CD14-positive monocyte (primary cell): Measurements from ENCODE around the gene KMT2A. TPM values are rescaled to one million over a fixed set of nuclear protein-coding genes. Genes with fewer than 3 reads are reported as not detected.

ENCODE experiments used
- DNase-seq, 3 donors: peaks; one replicate each; pipeline ENCODE4 v3.0.0-alpha.2; 2011 to 2022
- H2AFZ ChIP-seq: 2 replicates; pipeline ENCODE4 v1.6.0; 2012; ENCODE audit warnings: mild to moderate bottlenecking, low read depth, low read length, inconsistent platforms; ENCODE audit not compliant: insufficient read depth, poor library complexity, severe bottlenecking
- H3K27ac ChIP-seq, 2 donors: 1 replicate in 1 of 2; 2 replicates in 1 of 2; pipeline ENCODE4 v1.5.1; 2012 to 2013; ENCODE audit warnings: low read length in 2 of 2, control low read depth in 1 of 2, inconsistent platforms in 1 of 2, low read depth in 1 of 2, mild to moderate bottlenecking in 1 of 2
- H3K27me3 ChIP-seq, 2 donors: one replicate each; pipeline versions ENCODE4 v1.6.0 to v1.6.1; 2011 to 2013; ENCODE audit warnings: low read length in 2 of 2; ENCODE audit not compliant: control insufficient read depth in 2 of 2, insufficient read depth in 2 of 2
- H3K36me3 ChIP-seq, 2 donors: replicated peaks in 1 of 2; 1 replicate in 1 of 2; 2 replicates in 1 of 2; pipeline versions ENCODE4 v1.5.1 to v1.6.1; 2012 to 2013; ENCODE audit warnings: low read length in 2 of 2, control low read depth in 1 of 2, inconsistent platforms in 1 of 2, mild to moderate bottlenecking in 1 of 2; ENCODE audit not compliant: insufficient read depth in 2 of 2, control insufficient read depth in 1 of 2
- H3K4me1 ChIP-seq, 2 donors: 1 replicate in 1 of 2; 2 replicates in 1 of 2; pipeline versions ENCODE4 v1.5.1 to v1.6.1; 2012 to 2013; ENCODE audit warnings: low read length in 2 of 2, control low read depth in 1 of 2, inconsistent platforms in 1 of 2, mild to moderate bottlenecking in 1 of 2, moderate library complexity in 1 of 2; ENCODE audit not compliant: insufficient read depth in 2 of 2, control insufficient read depth in 1 of 2
- H3K4me2 ChIP-seq: replicated peaks from 2 replicates; pipeline ENCODE3; 2012; ENCODE audit warnings: low read length, moderate library complexity, mild to moderate bottlenecking; ENCODE audit not compliant: poor library complexity, severe bottlenecking; ENCODE audit errors: extremely low read depth
- H3K4me3 ChIP-seq, 3 experiments: fragments of 200-600 bp in 1 of 3; sonication (generic) in 1 of 3; replicated peaks in 1 of 3; 1 replicate in 2 of 3; 2 replicates in 1 of 3; pipeline ENCODE4 v1.5.1; 2011 to 2013; ENCODE audit warnings: low read length in 3 of 3, mild to moderate bottlenecking in 3 of 3, control low read depth in 2 of 3, low read depth in 2 of 3, inconsistent platforms in 1 of 3, moderate library complexity in 1 of 3
- H3K79me2 ChIP-seq: 2 replicates; pipeline ENCODE4 v1.6.0; 2012; ENCODE audit warnings: mild to moderate bottlenecking, control low read depth, inconsistent platforms, low read length, moderate library complexity; ENCODE audit not compliant: insufficient read depth
- H3K9ac ChIP-seq: 2 replicates; pipeline ENCODE4 v1.6.0; 2017; ENCODE audit warnings: low read length, mild to moderate bottlenecking; ENCODE audit not compliant: insufficient read depth, poor library complexity, severe bottlenecking
- H3K9me3 ChIP-seq, 2 donors: replicated peaks in 1 of 2; 1 replicate in 1 of 2; 2 replicates in 1 of 2; pipeline versions ENCODE4 v1.5.1 to v1.6.1; 2012 to 2013; ENCODE audit warnings: low read length in 2 of 2, control low read depth in 1 of 2; ENCODE audit not compliant: control insufficient read depth in 1 of 2, insufficient read depth in 1 of 2
- H4K20me1 ChIP-seq: 2 replicates; pipeline ENCODE4 v1.6.0; 2012; ENCODE audit warnings: mild to moderate bottlenecking, low read length, control low read depth, moderate library complexity; ENCODE audit not compliant: insufficient read depth
- H3K27ac Mint-ChIP-seq, 7 donors: one replicate each; pipeline ENCODE4 v1.8.0; 2020; ENCODE audit warnings: mild to moderate bottlenecking in 7 of 7, mixed read lengths in 7 of 7, moderate library complexity in 6 of 7, inconsistent platforms in 2 of 7
- H3K27me3 Mint-ChIP-seq, 3 donors: one replicate each; pipeline ENCODE4 v1.8.0; 2021 to 2022; ENCODE audit warnings: low read depth in 3 of 3, mild to moderate bottlenecking in 3 of 3, mixed read lengths in 3 of 3, moderate library complexity in 3 of 3, inconsistent platforms in 1 of 3
- H3K36me3 Mint-ChIP-seq, 2 donors: one replicate each; pipeline ENCODE4 v1.8.0; 2020; ENCODE audit warnings: mixed read lengths in 2 of 2, inconsistent platforms in 1 of 2, mild to moderate bottlenecking in 1 of 2
- H3K4me1 Mint-ChIP-seq: one replicate; pipeline ENCODE4 v1.8.0; 2020; ENCODE audit warnings: mild to moderate bottlenecking, mixed read lengths
- H3K4me3 Mint-ChIP-seq, 2 donors: one replicate each; pipeline ENCODE4 v1.8.0; 2020; ENCODE audit warnings: mild to moderate bottlenecking in 2 of 2, mixed read lengths in 2 of 2, moderate library complexity in 1 of 2
- H3K9me3 Mint-ChIP-seq, 7 donors: one replicate each; pipeline ENCODE4 v1.8.0; 2020 to 2022; ENCODE audit warnings: mixed read lengths in 7 of 7, mild to moderate bottlenecking in 6 of 7, moderate library complexity in 6 of 7, inconsistent platforms in 2 of 7
- CTCF ChIP-seq: fragments of 200-600 bp; IDR thresholded peaks from one replicate; pipeline ENCODE4 v1.8.0; 2022; ENCODE audit warnings: antibody characterized with exemption, mild to moderate bottlenecking
- WGBS: methylation state at CpG from one replicate; pipeline ENCODE4 v1.1.5; 2013; ENCODE audit warnings: missing lambda C conversion rate; ENCODE audit not compliant: insufficient coverage; 5-methylcytosine and 5-hydroxymethylcytosine counted together
- intact Hi-C, 2 donors: fragments of 100-400 bp; cut with micrococcal nuclease; formaldehyde crosslinking; loops; one replicate each; pipeline versions ENCODE4 v1.15.0 to v1.15.1; 2023
- polyA plus RNA-seq, 3 donors: library from polyadenylated mRNA; depleted of rRNA in 1 of 3; unstranded in 2 of 3; stranded (reverse) in 1 of 3; fragments of 300-500 nt in 2 of 3; fragments of >200 nt in 1 of 3; fragmentation: Illumina TruSeq in 2 of 3; gene quantifications; 1 replicate in 2 of 3; 2 replicates in 1 of 3; pipeline ENCODE4 v1.2.3, GENCODE V29; 2012 to 2021

The KMT2A gene
- polyA plus RNA-seq, 3 donors: 3.3 to 21.7 (median 3.5) TPM

- Histone ChIP-seq H3K4me1 (no peaks in the 10 kb centered on the region), H3K4me3 (no peak overlapping the region), H3K4me2 (no peak overlapping the region), H3K27ac (no peak overlapping the region), H3K36me3 (no peaks in the 10 kb centered on the region), H3K79me2 (no peaks in the 10 kb centered on the region), H3K27me3 (no peaks in the 10 kb centered on the region), H2AFZ (no peak overlapping the region), H3K9ac (no peak overlapping the region), H3K9me3 (no peaks in the 10 kb centered on the region), H4K20me1 (no peaks in the 10 kb centered on the region)
- intact Hi-C loops: no loop called here
- H3K4me1 Mint-ChIP-seq: no peaks in the 10 kb centered on the region
- WGBS: no CpG with 5 or more reads among the region's 1 CpG
- no peak for DNase-seq
- no peaks in the 10 kb centered on the region for H3K36me3 Mint-ChIP-seq
- no peak overlapping the region for H3K4me3 Mint-ChIP-seq
- H3K27me3 Mint-ChIP-seq: peaks cover 0 to 4% (median 2%) of the 10 kb centered on the region in 3 donors
- no peak overlapping the region for H3K27ac Mint-ChIP-seq
- TF ChIP-seq CTCF: no peak
- H3K9me3 Mint-ChIP-seq: no peaks in the 10 kb centered on the region
Measured at GRCh38 chr11:118427707-118428106, 8.6 kb upstream of the KMT2A start.

GRCh38 chr11:118430956-118431355 lies 5.3 kb upstream of the KMT2A start:
- no peak overlapping the region for H3K4me2 ChIP-seq
- H3K27ac Mint-ChIP-seq: no peak overlapping the region
- no peak overlapping the region for H2AFZ ChIP-seq
- no peak overlapping the region for H3K4me3 ChIP-seq
- no peaks in the 10 kb centered on the region for H3K79me2 ChIP-seq
- H3K4me1 Mint-ChIP-seq: peaks cover 13% of the 10 kb centered on the region
- H3K27ac ChIP-seq: no peak overlapping the region
- H3K27me3 Mint-ChIP-seq: peaks cover 0 to 6% (median 4%) of the 10 kb centered on the region in 3 donors
- no peak for DNase-seq
- no peak overlapping the region for H3K9ac ChIP-seq
- H3K9me3 Mint-ChIP-seq: no peaks in the 10 kb centered on the region
- H4K20me1 ChIP-seq: no peaks in the 10 kb centered on the region
- H3K4me3 Mint-ChIP-seq: no peak overlapping the region
- intact Hi-C loops: no loop called here
- H3K36me3 Mint-ChIP-seq: no peaks in the 10 kb centered on the region
- H3K4me1 ChIP-seq: peaks cover 13 to 15% of the 10 kb centered on the region in 2 donors
- H3K36me3 ChIP-seq: no peaks in the 10 kb centered on the region
- 100% methylated on average over 1 of the region's 2 CpGs for WGBS
- H3K9me3 ChIP-seq: no peaks in the 10 kb centered on the region
- no peak for TF ChIP-seq CTCF
- H3K27me3 ChIP-seq: no peaks in the 10 kb centered on the region
